ENCODE measurements around the gene CNTNAP2. TPM values are rescaled to one million over a fixed set of nuclear protein-coding genes. Genes with fewer than 3 reads are reported as not detected.

The CNTNAP2 gene
- total RNA-seq, 6 experiments from 2014 or later = 0.07 to 0.13 (median 0.12) TPM; not detected in 3

DNA sequence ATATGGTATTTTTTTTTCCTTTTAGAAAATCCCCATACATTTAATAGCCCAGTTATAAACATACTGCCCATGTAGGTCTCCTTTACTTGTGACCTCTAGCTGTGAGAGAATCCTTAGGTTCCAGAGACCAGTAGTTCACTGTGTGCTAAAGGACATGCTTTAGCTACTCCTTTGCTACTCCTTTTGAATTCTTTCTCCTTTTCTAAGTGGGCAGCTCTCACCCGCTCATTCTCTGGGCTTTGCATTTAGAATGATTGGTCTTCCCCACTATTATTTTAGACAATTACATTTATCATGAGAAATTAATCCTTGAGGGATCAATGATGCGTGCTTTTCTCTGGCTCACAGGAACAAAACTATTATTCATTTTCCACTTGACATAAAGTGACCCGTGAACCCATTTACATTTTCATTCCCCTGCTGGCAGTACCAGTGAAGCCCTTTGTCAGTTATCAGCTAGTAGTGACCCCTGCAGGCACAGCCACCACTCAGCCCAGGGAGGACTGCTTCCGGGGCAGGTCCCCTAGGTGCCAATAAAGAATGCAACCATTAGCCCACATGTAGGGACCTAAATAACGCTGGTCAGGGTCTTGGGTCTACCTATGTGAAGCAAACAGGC, 844.3 kb downstream of the CNTNAP2 start:
- Mint-ChIP-seq H3K27ac (no peak overlapping the region), H3K9me3 (peaks cover 38% of the 10 kb centered on the region), H3K36me3 (ENCODE audit: low read depth) (no peaks in the 10 kb centered on the region; the same call in 1 of the 2 replicates), H3K4me3 (no peak overlapping the region), H3K4me1 (ENCODE audit: low read depth) (no peaks in the 10 kb centered on the region), H3K27me3 (ENCODE audit: insufficient read depth) (no peaks in the 10 kb centered on the region; the same call in 1 of the 2 replicates)
- TF ChIP-seq, protein P1, sequence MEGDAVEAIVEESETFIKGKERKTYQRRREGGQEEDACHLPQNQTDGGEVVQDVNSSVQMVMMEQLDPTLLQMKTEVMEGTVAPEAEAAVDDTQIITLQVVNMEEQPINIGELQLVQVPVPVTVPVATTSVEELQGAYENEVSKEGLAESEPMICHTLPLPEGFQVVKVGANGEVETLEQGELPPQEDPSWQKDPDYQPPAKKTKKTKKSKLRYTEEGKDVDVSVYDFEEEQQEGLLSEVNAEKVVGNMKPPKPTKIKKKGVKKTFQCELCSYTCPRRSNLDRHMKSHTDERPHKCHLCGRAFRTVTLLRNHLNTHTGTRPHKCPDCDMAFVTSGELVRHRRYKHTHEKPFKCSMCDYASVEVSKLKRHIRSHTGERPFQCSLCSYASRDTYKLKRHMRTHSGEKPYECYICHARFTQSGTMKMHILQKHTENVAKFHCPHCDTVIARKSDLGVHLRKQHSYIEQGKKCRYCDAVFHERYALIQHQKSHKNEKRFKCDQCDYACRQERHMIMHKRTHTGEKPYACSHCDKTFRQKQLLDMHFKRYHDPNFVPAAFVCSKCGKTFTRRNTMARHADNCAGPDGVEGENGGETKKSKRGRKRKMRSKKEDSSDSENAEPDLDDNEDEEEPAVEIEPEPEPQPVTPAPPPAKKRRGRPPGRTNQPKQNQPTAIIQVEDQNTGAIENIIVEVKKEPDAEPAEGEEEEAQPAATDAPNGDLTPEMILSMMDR (IDR thresholded peaks at IDR 0.05) = no peak
- DNase-seq = no peak

DNA sequence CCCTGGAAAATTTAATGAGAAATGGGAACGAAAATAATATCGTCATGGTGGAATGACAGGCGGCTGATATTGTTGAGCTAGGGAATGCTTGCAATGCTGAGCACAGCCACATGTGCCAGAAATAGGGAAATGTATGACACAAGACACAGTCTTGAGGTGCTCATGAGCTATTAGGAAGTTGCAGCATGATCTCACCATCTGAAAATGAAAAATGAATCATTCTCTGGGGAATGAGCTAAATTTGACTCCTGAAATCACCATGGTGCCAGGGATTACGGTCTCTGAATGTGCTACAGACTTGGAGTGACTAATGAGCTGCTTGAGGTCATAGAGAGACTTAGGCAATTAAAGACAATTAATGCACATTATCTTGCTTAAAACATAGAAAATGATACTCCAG, 845.0 kb downstream of the CNTNAP2 start:
- Mint-ChIP-seq H3K4me1 (ENCODE audit: low read depth) (no peaks in the 10 kb centered on the region), H3K27me3 (ENCODE audit: insufficient read depth) (no peaks in the 10 kb centered on the region; the same call in 1 of the 2 replicates), H3K27ac (no peak overlapping the region), H3K4me3 (no peak overlapping the region), H3K9me3 (peaks cover 42% of the 10 kb centered on the region), H3K36me3 (ENCODE audit: low read depth) (no peaks in the 10 kb centered on the region; the same call in 1 of the 2 replicates)
- DNase-seq = no peak
- TF ChIP-seq, protein P1 (IDR thresholded peaks at IDR 0.05) = no peak

DNA sequence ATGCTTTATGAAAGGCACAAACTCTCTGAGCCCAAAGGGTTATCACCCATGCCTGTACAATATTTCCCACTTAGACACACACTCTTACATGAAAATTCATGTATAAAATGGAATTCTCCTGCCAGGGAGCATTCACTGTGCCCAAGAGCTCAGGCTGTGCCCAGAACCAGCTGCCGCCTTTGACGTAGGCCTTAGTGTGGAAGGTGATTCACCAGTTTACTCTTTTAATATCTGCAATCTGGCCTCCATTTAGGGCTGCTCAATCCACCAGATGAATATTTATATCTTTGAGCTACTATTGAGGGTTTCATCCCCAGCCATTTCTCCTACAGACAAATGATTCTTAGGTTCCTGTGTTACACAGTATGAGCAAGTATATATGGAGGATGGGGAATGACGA, 849.7 kb downstream of the CNTNAP2 start:
- Mint-ChIP-seq H3K9me3 (peaks cover 22% of the 10 kb centered on the region), H3K27ac (no peak overlapping the region), H3K4me3 (no peak overlapping the region), H3K4me1 (ENCODE audit: low read depth) (no peaks in the 10 kb centered on the region), H3K36me3 (ENCODE audit: low read depth) (no peaks in the 10 kb centered on the region; the same call in 1 of the 2 replicates), H3K27me3 (ENCODE audit: insufficient read depth) (no peaks in the 10 kb centered on the region)
- DNase-seq = no peak
- TF ChIP-seq, protein P1 (IDR thresholded peaks at IDR 0.05) = no peak

GRCh38 chr7:146982482-146982881, 865.9 kb downstream of the CNTNAP2 start:
- H3K4me1 Mint-ChIP-seq (ENCODE audit: low read depth) = no peaks in the 10 kb centered on the region
- TF ChIP-seq, protein P1 (IDR thresholded peaks at IDR 0.05) = no peak
- no peak for DNase-seq
- no peak overlapping the region for H3K4me3 Mint-ChIP-seq
- no peak overlapping the region for H3K27ac Mint-ChIP-seq
- peaks cover 7% of the 10 kb centered on the region for H3K36me3 Mint-ChIP-seq (ENCODE audit: low read depth)
- H3K27me3 Mint-ChIP-seq (ENCODE audit: insufficient read depth) = no peaks in the 10 kb centered on the region
- H3K9me3 Mint-ChIP-seq = peaks cover 44% of the 10 kb centered on the region

DNA sequence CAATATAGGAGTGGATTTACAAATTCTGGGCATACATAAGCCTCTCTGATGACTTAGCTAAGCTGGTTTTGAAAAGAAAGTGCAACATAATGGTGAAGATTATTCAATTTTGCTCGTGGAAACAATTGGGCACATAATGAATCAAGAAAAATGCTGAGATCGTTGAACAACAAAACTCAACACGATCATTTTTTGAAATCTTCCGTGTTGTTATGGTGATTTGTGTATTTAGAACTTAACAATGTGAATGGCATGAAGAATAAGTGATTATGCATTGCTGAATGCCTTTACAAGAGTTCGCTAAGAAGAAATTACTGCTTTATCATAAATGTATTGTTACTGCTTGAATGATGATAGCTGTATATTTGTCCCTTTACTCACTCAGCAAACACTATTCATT, 875.0 kb downstream of the CNTNAP2 start:
- no peak overlapping the region for H3K27ac Mint-ChIP-seq
- H3K4me3 Mint-ChIP-seq = no peak overlapping the region
- TF ChIP-seq, protein P1 (IDR thresholded peaks at IDR 0.05) = no peak
- no peaks in the 10 kb centered on the region for H3K4me1 Mint-ChIP-seq (ENCODE audit: low read depth)
- DNase-seq = no peak
- H3K9me3 Mint-ChIP-seq = peaks cover 30% of the 10 kb centered on the region
- H3K36me3 Mint-ChIP-seq (ENCODE audit: low read depth) = no peaks in the 10 kb centered on the region
- H3K27me3 Mint-ChIP-seq (ENCODE audit: insufficient read depth) = no peaks in the 10 kb centered on the region; the same call in 1 of the 2 replicates

Measured in HFFc6 (cell line).